Activated CD8-positive, alpha-beta memory T cell treated with anti-CD3 and anti-CD28 coated beads for 1 hour (primary cell): ENCODE measurements around the gene TRAPPC8.
A peak's percentile ranks its signal among the peaks of the same experiment; 100 is the strongest.
"Not testable (repeated sequence)": the region's sequence is repeated elsewhere in the genome, so short reads cannot be mapped to it uniquely, and the experiment has no call there.

ENCODE experiments used
- DNase-seq, 2 donors: peaks; one replicate each; pipeline ENCODE4 v3.0.0-alpha.2; 2020; ENCODE audit warnings: low read depth in 1 of 2; ENCODE audit errors: extremely low read depth in 1 of 2

Gene TRAPPC8, protein sequence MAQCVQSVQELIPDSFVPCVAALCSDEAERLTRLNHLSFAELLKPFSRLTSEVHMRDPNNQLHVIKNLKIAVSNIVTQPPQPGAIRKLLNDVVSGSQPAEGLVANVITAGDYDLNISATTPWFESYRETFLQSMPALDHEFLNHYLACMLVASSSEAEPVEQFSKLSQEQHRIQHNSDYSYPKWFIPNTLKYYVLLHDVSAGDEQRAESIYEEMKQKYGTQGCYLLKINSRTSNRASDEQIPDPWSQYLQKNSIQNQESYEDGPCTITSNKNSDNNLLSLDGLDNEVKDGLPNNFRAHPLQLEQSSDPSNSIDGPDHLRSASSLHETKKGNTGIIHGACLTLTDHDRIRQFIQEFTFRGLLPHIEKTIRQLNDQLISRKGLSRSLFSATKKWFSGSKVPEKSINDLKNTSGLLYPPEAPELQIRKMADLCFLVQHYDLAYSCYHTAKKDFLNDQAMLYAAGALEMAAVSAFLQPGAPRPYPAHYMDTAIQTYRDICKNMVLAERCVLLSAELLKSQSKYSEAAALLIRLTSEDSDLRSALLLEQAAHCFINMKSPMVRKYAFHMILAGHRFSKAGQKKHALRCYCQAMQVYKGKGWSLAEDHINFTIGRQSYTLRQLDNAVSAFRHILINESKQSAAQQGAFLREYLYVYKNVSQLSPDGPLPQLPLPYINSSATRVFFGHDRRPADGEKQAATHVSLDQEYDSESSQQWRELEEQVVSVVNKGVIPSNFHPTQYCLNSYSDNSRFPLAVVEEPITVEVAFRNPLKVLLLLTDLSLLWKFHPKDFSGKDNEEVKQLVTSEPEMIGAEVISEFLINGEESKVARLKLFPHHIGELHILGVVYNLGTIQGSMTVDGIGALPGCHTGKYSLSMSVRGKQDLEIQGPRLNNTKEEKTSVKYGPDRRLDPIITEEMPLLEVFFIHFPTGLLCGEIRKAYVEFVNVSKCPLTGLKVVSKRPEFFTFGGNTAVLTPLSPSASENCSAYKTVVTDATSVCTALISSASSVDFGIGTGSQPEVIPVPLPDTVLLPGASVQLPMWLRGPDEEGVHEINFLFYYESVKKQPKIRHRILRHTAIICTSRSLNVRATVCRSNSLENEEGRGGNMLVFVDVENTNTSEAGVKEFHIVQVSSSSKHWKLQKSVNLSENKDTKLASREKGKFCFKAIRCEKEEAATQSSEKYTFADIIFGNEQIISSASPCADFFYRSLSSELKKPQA (N-terminal part only)

DNA sequence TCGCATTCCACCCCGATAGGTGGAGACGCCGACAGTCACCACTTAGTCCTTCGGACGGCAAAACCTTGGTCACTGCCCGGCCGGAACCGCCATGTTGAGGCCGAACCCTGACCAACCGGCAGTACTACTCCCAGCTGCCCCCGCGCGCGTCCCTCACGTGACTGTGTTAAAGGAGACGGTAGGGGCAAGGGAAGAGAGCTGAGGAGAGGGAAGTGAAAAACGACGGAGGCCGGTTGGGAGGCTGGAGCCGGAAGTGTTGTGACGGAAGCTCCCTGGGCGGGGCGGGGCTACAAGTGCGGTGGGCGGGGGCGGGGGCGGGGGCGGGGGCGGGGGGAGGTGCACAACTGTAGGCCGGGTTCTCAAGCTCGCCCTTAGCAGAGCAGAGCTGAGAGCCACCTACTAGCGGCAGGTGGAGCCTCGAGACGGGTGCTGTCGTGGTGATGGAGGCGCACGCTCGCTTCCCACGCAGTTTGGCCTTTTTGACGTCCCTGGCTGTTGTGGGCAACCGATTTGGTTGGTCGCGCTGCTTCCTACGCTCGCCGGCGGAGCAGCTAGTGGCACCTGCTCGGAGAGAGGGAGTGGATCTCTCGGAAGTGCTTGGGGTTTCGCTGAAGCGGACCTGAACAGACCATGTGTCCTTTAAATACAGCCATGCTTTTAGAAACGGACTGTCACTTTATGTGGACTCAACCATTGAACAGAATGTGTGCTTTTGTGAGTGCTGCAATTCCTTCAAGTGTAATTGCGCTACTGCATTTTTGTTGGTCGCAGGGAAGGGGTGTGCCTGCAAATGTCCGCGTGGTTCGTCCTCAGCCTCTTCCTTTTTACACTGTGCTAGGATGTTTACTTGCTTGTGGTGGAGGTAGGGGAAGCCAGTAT lies at the start of gene TRAPPC8:
TSS of gene TRAPPC8 (minus strand) at position 130 of the 879 bp plus-strand sequence. CDS start 364 bp downstream, outside the sequence.
- peak; percentile 81 to 82 for DNase-seq

DNA sequence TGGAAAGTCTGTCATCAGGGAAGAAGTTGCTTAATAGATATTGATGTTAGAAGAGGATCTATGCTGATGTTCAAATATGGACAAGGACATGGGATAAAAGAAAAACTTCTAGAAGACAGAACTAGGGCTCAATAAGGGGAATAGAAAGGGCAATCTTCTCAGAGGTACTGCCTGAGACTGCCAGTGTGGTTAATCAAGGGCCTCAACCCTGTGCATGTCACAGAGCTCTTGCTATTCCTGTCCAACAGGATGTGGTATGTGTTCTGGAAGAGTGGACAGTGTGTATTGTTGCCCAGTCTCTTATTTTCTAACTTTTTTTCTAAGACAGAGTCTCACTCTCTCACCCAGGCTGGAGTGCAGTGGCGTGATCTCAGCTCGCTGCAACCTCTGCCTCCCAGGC lies 47.9 kb upstream of the TRAPPC8 start:
- no peak for DNase-seq

DNA sequence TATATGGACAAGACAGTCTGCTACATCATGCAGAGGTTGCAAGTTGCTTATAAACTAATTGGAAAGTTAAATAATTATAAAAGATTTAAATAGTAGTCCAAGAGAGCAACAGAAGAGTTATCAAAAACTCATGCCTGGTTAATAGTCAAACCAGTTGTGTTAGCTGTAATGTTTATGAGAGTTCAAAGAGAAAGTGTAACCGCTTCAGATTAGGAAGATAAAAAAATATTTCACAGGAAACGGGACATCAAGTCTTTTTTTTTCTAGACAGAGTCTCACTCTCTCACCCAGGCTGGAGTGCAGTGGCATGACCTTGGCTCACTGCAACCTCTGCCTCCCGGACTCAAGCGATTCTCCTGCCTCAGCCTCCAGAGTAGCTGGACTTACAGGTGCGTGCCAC lies 41.0 kb upstream of the TRAPPC8 start:
- no peak for DNase-seq

DNA sequence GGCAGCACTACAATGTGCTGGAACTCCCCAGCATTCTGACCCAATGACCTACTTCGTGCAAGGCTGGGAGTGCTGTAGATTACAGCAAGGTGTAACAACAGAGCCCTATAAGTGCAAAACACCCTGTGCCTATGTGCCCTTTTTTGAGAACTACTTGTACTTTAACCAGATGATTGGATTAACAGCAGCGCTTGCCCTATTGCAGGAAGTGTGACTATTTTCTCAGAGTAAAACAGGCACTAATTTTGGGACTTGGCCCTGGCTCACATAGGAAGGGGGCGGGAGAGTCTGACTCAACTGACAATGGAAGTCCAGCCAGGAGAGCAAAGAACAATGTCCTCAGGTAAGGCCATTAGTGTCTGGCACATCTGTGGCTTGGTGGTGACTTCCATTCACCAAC lies 40.1 kb upstream of the TRAPPC8 start:
- DNase-seq = no peak

DNA sequence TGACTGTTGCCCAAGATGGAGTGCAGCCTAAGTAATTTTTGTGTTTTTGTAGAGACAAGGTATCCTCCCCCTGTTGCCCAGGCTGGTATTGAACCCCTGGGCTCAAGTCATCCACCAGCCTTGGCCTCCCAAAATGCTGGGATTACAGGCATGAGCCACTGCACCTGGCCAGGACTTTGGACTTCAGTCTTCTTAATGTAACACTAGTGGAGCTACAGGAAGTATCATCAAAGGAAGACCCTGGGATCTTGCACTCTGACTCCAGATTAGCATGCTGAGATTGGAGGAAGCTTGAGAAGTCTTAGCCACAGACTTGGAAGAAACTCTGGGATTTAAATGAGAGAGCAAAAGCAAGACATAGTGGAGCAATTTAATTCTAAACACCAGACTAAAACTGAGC lies 37.9 kb upstream of the TRAPPC8 start:
- no peak for DNase-seq

DNA sequence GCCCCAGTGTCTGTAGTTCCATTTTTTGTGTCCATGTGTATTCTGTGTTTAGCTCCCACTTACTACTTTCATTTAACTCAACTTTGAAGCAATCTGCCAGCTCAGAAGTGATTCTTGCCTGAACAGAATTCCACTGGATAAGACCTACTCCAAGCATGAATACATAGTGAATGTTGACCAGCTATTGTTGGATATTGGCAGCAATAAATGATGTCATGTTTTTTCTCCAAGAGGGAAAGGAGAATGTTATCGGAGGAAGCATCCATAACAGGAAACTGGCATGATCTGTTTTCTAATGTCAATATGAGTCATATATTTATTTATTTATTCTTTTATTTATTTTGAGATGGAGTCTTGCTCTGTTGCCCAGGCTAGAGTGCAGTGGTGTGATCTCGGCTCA lies 36.8 kb upstream of the TRAPPC8 start:
- no peak for DNase-seq

DNA sequence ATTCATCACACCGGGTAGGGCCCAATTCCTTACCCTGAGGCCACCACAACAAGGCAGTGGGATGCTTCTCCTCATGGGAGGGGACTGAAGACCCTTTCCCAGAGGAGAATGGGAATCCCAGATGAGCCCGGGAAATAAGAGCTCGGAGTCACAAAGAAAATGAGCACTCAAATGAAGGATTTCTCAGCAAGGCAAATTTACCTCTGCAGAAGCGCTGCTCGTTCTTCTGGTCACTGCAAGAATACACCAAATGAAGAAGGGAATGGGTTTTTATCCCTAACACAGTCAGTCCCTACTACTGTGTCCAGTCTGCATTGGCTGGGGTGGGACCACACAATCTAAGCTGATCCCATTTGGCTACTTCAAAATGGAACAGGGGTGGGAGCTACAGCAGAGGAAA lies 35.7 kb upstream of the TRAPPC8 start:
- no peak for DNase-seq

DNA sequence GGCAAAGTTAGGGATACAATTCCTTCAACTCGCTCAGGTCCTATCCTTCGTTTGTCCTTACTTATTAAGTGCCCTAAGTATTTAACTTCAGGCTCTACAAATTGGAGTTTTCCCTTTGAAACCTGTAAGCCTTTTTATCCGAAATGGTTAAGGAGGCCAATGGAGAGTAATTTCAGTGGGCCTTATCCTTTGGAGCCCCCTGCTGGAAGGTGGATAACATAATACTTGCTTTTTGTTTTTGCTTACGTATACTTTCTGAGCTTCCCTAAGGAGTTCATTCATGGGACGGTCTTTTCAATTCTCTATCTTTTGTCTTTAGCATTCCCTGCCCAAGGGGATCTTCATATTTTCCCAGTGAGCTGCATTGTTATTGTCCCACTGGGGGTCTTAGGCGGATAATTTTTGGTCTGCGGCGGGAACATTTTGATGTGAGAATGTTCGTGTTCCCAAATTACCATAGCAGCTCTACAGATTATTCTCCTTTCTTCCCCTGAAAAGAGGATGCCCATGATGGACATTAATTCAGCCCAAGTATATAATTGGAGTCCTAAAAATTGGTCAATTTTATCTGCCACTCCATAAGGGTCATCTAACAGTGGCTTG lies 34.4 kb upstream of the TRAPPC8 start:
- no peak for DNase-seq

DNA sequence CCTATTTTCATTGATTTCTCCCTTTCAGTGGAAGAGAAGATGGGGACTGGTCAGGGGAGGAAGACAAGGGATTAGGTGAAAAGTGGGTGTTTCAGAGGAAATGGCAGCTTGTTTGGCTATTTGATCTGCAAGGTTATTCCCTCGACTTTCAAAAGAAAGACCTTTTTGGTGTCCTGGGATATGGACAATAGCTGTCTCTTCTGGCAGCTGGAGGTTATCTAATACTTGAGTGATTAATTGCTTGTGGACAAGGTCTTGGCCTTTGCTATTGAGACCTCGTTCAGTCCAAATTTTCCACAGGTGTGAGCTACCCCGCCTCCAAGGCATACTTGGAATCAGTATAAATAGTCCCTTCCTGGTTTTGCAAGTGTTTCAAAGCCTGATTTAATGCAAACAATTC lies 33.3 kb upstream of the TRAPPC8 start:
- no peak for DNase-seq

DNA sequence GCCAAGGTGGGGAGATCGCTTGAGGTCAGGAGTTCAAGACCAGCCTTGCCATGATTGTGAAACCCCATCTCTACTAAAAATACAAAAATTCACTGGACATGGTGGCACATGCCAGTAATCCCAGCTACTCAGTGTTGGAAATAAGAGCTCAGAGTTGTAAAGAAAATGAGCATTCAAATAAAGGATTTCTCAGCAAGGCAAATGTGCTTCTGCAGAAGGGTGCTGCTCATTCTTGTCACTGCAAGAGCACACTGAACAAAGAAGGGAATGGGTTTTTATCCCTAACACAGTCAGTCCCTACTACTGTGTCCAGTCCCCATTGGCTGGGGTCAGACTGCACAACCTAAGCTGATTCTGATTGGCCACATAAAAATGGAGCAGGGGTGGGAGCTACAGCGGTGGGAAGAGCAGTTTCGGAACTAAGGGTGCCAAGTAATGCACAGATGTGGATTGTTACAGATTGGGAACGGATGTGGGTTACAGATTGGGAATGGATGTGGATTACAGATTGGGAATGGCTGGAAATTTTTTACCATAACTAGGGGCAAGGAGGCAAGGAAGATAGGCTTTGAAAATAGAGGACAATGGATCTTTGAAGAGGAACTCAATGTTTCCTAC lies 31.1 kb upstream of the TRAPPC8 start:
- DNase-seq = no peak

DNA sequence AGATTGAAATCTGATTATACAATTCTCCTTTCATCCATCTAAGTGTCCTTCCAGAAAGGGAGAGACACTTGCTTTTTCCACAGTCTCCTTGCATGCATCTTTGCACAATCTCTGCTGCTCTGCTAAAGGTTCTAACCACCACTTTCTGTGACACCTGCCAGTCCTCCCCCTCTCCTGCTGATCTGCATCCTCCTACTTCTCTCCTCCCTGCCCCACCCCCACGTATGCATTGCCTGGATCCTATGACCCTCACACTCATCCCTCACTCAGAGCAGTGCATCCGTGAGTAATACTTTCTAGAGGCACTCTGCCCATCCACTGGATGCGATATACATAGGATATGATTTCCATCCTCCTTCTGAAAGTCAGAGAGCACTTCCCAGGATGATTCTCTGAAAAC lies 27.7 kb upstream of the TRAPPC8 start:
- no peak for DNase-seq

DNA sequence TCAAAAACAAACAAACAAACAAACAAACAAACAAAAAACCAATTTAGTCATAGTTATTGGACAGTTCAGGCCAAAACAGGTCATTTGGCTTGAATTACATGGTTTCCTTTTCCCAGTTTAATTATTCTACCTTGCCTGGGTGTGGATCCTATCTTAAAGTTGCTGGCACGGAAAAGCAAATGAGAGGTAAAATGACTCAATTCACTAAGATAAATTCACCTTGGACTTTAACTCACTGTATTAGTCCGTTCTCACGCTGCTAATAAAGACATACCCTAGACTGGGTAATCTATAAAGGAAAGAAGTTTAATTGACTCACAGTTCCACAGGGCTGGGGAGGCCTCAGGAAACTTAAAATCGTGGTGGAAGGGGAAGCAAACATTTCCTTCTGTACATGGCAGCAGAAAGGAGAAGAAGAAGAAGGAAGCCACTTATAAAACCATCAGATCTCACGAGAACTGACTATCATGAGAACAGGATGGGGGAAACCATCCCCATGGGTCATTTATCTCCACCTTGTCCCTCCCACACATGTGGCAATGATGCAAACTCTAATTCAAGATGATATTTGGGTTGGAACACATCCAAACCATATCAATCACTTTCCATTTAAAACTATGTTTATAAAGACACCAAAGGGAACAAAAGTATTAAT lies 22.5 kb upstream of the TRAPPC8 start:
- DNase-seq = no peak

DNA sequence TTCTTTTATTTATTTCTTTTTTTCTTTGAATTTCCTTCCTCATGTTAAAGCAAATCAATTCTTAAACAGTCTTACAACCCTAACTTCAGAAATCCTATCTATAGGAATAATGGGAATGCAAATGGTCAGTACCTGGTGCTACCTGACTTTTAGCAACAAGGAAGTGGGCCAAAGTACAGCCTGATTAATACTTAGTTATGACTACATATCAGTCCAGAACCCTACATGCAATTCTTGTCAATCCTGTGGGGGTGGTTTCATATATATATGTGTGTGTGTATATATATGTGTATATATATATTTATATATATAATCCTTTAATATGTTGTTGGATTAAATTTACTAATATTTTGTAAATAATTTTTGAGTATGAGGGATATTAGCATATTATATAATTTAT lies 14.8 kb upstream of the TRAPPC8 start:
- DNase-seq = no peak

DNA sequence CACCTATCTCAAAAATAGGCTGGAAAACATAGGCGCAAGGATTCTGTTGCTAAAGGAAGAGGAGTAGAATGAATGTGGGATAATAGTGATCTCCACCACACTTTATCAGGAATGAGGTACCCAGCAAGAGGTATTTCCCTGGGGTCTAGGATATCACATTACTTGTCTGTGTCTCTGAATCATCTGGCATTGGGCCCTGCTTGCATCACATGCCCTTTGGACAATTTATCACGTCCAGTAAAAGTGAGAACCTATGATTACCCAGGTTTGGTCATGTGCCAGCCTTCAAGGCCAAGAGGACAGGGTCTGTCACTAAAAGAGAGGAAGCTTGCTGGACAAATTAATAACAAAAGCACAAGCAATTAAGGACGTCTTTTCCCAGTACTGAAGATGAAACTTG lies 11.4 kb upstream of the TRAPPC8 start:
- no peak for DNase-seq

DNA sequence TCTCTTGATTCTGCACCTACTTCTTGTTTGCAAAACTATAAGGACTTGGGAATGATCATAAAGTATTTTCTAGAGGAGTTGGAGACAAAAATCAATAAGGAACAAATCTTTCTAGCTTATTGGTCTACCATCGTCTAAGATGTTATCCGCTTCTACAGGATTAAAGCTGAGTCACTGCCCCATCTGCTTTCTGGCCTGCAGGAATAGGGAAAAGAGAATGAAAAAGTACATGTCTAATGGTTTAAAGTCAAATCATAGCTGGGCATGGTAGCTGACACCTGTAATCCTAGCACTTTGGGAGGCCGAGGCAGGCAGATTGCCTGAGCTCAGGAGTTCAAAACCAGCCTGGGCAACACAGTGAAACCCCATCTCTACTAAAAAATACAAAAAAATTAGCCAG lies 10.8 kb upstream of the TRAPPC8 start:
- DNase-seq = not testable (repeated sequence)

DNA sequence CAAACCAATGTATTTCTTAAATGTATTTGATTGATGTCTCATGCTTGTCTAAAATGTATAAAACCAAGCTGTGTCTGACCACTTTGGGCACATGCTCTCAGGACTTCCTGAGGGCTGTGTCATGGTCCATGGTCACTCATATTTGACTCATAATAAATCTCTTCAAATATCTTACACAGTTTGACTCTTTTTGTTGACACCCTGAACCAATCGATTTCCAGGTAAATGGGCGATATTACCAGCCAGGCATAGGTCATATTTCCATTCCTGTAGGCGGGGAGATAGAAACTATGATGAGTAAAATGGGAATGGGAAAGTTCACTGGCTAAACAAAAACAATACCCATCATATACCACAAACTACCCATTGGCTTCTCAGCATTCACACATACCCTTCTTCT lies 9.3 kb upstream of the TRAPPC8 start:
- DNase-seq = no peak

DNA sequence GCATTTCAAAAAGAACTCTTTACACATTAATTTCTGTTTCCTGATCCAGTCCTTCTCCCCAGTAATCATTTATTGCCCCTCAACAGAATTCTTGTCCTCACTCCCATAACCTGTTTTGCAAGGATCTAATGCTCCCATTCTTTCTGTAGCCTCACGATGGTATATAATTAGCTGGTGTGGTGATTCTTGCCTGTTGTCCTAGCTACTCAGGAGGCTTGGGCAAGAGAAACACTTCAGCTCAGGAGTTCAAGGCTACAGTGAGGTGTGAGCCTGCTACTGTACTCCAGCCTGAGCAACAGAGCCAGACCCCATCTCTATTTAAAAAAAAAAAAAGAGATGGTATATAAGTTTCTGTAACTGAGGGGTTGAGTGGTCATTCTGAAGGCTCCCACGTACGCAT lies 7.7 kb upstream of the TRAPPC8 start:
- no peak for DNase-seq

DNA sequence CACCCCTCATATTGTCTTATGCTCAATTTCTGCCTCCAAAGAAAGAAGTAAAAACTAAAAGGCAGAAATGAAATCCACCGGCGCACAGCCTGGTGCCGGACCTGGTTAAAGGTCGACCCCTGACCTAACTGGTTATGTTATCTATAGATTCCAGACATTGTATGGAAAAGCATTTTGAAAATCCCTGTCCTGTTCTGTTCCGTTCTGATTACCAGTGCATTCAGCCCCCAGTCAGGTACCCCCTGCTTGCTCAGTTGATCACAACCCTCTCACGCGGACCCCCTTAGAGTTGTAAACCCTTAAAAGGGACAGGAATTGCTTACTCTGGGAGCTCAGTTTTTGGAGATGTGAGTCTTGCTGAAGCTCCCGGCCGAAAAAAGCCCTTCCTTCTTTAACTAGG lies 5.4 kb upstream of the TRAPPC8 start:
- not testable (repeated sequence) for DNase-seq
